ENCODE data around the gene PPID.
"Not testable (repeated sequence)": the region's sequence is repeated elsewhere in the genome, so short reads cannot be mapped to it uniquely, and the experiment has no call there.

PPID gene

GRCh38 chr4:158722917-158723793, at the start of gene PPID:
Gene PPID, minus strand, starts transcription at chr4:158723396. Its CDS starts 108 bp downstream, at chr4:158723288.
- peak; percentile 94 for DNase-seq (ENCODE audit: low spot score)

DNA sequence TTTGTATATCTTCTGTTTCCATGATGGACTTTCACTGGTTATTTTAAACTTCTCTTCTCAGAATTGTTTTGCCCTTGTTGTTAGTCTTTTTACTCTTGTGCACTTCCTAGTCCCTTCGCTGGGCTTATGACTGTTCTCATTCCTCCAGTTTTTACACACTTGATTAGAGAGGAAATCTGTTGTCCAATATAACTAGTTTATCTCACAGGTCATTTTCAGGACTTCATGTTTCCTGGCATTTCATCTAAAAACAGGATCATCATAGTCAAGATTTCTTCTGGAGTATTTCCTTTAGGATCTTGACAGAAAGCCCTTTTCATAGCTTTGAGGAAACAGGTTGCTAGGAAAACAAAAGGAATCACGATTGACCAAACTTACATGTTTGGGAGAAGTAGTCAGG, 48.6 kb upstream of the PPID start:
- no peak for DNase-seq (ENCODE audit: low spot score)

- no peak for DNase-seq (ENCODE audit: low spot score)
These were observed 47.5 kb upstream of the PPID start for GRCh38 chr4:158770671-158771070.

DNA sequence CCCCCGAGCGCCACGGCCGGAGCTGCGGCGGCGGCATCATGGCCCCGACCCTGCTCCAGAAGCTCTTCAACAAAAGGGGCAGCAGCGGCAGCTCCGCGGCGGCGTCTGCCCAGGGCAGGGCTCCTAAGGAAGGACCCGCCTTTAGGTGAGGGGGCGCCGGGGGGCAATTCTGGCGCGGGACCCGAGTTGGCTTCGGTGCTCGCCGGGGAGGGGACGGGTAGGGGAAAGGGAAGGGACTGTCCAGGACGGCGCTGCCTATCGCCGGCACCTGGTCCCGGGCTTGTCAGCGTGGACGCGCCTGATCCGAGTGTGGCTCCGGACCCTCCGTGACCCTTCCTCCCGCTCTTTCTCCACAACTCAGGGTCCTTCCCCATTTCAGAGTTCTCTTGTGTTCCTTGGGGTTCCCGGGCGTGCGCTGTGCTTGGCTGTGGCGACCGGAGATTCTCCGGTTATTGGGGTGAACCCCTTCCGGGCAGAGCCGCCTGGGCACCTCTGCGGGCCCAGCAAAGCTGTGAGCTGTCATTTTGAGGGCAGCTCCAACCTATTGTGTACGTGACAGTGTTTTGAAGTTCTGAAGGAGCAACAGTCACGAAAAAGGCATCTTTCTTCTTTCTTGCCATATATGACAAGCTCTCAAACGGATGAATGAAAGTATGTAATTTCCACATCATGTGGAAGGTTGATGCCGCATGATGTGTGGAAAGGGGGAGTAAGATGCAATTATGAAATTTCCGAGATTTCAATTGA, 46.2 kb upstream of the PPID start:
- DNase-seq (ENCODE audit: low spot score): peak; percentile 30

DNA sequence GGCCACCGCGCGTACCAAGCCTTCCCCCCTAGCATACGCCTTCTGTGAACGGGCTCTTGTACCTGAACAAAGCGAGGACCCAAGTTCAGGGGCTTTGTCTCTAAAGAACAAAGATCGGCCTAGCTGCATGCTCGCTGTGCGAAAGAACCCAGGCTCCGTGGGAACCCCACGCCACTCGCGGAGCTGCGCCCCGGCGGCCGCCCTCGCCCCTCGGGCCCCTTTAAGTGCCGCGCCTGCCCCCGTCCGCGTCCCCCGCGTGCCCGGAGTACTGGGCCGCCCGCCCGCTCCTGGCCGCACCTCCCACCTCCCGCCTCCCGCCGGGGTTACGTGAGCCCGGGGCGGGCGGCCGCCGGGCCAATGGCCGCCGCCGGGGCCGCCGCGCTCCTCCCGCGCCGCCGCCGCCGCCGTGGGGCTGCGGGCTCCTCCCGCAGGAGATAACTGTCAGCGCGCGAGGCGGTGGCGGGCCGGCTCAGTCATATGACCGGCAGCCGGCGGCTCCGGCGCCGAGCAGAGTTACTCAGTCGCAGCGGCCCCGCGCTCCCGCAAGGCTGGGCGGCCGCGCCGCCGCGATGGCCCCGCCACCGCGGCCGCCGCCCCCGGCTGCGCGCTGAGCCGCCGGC, 45.5 kb upstream of the PPID start, which contains the start of gene FNIP2:
FNIP2 (plus strand) TSS at position 472 of the 620 bp plus-strand sequence. CDS start 187 bp downstream, outside the sequence.
- DNase-seq (ENCODE audit: low spot score): peak; percentile 95

DNA sequence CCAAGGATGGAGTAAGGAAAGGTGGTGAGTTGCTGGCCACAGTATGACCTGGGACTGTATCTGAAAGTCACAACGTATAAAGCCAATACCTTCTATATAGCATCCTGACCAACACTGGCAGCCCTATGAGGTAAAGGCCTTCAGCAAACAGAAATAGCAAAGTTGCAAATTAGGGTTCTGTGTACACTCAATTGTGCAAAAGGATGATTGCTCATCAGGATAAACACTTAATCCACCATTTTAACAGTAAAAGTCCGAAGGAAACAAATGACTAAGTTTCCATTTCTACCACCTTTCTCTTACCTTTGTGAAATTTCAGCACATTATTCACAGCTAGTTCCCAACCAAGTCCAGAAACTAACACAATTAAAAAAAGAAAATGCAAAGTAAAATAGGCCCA, 44.3 kb upstream of the PPID start:
- DNase-seq (ENCODE audit: low spot score): no peak

DNA sequence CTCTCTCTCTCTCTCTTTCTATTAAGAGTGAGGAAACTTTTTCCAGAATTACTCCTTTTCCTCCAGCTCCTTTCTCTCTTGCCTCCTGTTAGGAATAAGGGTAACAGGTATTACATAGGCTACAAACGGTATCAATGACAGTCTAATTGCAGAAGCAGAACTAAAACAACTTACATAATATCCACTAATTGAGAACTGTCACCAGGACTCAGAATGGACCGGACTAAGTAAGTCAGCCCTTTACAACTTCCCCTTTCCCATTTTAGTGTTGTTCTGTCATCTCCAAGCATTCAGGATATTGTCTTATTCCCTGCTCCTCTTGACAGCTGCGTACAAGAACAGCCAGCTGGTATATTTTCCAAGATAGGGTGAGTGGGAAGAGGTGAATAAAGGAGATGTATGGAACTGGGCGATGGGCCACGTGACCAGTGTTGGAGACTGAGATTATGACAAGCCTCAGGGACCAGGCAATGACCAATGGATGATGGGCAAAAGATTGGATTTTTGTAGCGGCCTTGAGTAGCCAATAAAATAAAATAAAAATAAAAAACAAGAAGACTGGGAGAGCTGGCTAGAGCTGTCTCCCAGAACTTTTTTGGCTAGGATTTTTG, 43.3 kb upstream of the PPID start:
- DNase-seq (ENCODE audit: low spot score): no peak

DNA sequence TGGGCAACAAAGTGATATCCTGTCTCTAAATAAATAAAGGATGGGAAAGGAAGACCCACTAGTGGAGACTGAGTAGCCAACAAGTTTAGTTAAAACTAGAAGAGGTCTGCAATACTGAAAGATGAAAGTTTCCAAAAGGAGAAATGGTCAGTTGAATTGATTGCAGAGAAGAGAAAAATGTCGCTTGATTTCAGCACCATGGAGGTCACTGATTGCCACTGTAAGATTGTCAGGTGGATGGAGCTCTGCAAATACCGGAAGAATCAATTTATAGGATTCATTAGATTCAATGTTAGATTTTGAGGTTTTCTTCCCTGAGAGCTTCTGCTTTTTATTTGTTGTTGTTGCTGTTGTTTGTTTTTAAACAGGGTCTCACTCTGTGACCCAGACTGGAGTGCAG, 40.3 kb upstream of the PPID start:
- DNase-seq (ENCODE audit: low spot score): no peak

- no peak for DNase-seq (ENCODE audit: low spot score)
These were observed 39.4 kb upstream of the PPID start for GRCh38 chr4:158762553-158762952.

- DNase-seq (ENCODE audit: low spot score): no peak
These were observed 37.7 kb upstream of the PPID start for GRCh38 chr4:158760866-158761265.

DNA sequence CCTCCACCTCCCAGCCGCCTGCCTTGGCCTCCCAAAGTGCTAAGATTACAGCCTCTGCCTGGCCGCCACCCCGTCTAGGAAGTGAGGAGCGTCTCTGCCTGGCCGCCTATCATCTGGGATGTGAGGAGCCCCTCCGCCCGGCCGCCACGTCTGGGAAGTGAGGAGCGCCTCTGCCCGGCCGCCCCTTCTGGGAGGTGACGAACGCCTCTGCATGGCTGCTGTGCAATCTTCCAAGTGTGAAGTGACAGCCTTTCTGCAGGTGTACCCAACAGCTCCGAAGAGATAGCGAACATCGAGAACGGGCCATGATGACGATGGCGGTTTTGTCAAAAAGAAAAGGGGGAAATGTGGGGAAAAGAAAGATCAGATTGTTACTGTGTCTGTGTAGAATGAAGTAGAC, 36.3 kb upstream of the PPID start:
- DNase-seq (ENCODE audit: low spot score): not testable (repeated sequence)

DNA sequence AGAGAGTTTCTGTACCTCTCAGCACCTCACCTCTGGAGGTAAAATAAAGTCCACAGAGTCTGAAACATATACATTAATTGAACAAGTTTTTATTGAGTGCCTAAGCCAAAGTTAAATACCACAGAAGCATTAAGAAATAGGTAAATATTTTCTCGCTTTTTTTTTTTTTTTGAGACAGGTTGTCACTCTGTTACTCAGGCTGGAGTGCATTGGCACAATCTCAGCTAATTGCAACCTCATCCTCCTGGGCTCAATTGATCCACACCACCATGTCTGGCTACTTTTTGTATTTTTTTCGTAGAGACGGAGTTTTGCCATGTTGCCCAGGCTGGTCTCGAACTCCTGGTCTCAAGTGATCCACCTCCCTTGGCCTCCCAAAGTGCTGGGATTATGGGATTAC, 35.5 kb upstream of the PPID start:
- DNase-seq (ENCODE audit: low spot score): no peak

GRCh38 chr4:158758142-158758541, 34.9 kb upstream of the PPID start:
- DNase-seq (ENCODE audit: low spot score): peak; percentile 52

GRCh38 chr4:158756588-158756987, 33.4 kb upstream of the PPID start:
- DNase-seq (ENCODE audit: low spot score): no peak

GRCh38 chr4:158755819-158756218, 32.6 kb upstream of the PPID start:
- DNase-seq (ENCODE audit: low spot score): not testable (repeated sequence)

DNA sequence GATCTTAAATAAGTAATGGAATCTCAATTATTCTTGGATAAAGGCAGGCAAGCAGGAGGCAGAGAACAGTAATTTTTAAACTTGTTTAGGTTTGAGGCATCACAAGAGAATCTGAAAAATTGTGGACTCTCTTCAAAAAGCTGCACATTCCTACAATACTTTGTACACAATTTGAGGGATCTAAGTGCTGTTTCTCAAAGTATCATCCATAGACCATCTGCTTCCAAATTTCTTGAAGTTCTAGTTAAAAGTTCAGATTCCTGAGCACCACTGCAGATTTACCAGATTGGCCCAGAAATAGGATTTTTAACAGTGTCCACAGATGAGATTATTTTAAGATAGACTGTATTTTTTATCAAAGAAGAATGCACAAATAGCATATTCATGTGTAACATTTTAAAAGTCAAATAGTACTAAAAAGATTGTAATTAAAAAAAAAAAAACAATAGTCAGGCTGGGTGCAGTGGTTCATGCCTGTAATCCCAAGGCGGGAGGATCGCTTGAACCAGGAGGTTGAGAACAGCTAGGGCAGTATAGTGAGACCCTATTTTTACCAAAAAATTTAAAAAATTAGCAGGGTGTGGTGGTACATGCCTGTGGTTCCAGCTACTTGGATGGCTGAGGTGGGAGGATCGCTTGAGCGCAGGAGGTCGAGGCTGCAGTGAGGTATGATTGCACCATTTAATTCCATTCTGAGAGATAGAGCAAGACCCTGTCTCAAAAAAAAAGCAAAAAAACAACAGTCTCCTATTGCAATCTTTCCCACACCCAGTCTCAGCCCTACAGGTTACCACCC, 31.4 kb upstream of the PPID start:
- DNase-seq (ENCODE audit: low spot score): peak; percentile 52

DNA sequence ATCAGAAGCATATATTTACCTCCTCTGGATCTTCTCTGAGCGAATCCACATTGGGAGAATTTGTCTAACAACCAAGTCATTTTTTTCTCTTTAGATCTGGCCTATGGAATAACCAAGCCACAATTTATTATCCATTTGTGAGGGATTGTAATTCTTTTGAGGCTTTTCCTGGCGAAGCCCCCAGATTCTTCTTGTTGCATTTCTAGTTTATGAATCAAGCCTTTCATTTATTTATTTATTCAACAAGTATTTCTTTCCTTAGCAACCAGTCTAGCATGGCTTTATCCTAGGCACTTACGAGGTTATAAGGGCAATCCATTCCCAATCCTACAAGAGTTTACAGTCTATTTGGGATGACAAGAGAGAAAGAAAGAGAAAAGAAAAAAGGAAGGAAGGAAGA, 27.2 kb upstream of the PPID start:
- DNase-seq (ENCODE audit: low spot score): peak; percentile 76

DNA sequence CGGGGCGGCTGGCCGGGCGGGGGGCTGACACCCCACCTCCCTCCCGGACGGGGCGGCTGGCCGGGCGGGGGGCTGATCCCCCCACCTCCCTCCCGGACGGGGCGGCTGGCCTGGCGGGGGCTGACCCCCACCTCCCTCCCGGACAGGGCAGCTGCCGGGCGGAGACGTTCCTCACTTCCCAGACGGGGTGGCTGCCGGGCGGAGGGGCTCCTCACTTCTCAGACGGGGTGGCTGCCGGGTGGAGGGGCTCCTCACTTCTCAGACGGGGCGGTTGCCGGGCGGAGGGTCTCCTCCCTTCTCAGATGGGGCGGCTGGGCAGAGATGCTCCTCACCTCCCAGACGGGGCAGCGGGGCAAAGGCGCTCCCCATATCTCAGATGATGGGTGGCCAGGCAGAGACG, 23.3 kb upstream of the PPID start:
- DNase-seq (ENCODE audit: low spot score): not testable (repeated sequence)

DNA sequence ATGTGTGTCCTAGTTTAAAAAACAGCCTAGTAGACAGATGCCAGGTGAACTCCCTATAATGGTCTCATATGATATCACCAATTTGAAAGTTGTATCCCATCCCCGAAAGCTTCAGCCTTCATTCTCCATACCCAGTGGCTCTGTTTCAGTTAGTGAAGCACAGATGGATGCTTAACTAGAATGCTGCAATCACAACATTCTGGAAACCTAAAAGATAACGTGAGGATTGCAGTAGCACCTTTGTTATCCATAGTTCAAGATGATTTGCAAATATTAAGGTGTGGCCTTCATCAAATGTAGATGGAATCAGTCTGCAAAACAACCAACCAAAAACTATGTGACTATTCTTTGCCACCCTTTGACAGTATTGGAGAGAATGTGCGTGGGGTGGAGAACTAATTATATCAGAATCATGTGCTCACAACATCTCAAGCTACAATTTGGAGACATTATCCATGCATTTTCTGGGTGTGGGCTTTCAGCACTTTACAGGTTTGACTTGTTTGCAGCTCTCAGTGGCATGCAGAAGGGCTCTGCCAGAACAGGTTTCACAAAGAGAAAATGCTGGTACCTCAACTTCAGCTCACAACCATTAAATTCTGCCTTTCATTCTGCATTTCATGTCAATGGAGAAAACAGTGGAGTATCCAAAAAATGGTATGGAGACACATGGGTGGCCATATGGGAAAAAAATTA, 18.3 kb upstream of the PPID start:
- no peak for DNase-seq (ENCODE audit: low spot score)

- DNase-seq (ENCODE audit: low spot score): no peak
These were observed 16.4 kb upstream of the PPID start for GRCh38 chr4:158739600-158739999.

- no peak for DNase-seq (ENCODE audit: low spot score)
These were observed 15.7 kb upstream of the PPID start for GRCh38 chr4:158738866-158739265.

Data from AG20443 (cell line).